MM.1S (cell line): ENCODE measurements around the gene POFUT1.

Experiments
- DNase-seq: peaks from one replicate; pipeline ENCODE4 v3.0.0-alpha.2; 2015
- H2AFZ ChIP-seq: fragments of 300-600 bp; sonication (generic); 2 replicates; pipeline ENCODE4 v1.6.0; 2016; ENCODE audit warnings: antibody characterized with exemption, low read length
- H3F3A ChIP-seq: fragments of 300-600 bp; sonication (generic); 2 replicates; pipeline ENCODE4 v1.6.1; 2016; ENCODE audit warnings: mild to moderate bottlenecking, antibody characterized with exemption, low read length, moderate library complexity, mixed read lengths; ENCODE audit not compliant: insufficient read depth
- H3K27ac ChIP-seq: fragments of 300-600 bp; sonication (generic); 2 replicates; pipeline ENCODE4 v1.5.1; 2016; ENCODE audit warnings: mild to moderate bottlenecking, low read length
- H3K27me3 ChIP-seq: fragments of 300-600 bp; sonication (generic); replicated peaks from 2 replicates; pipeline ENCODE4 v1.6.0; 2016; ENCODE audit warnings: low read length; ENCODE audit not compliant: insufficient read depth
- H3K36me3 ChIP-seq: fragments of 300-600 bp; sonication (generic); replicated peaks from 2 replicates; pipeline ENCODE4 v1.6.1; 2016; ENCODE audit warnings: mild to moderate bottlenecking, low read length, mixed read lengths; ENCODE audit not compliant: insufficient read depth
- H3K4me1 ChIP-seq: fragments of 300-600 bp; sonication (generic); 2 replicates; pipeline ENCODE4 v1.6.1; 2016; ENCODE audit warnings: low read length, mixed read lengths
- H3K4me2 ChIP-seq: fragments of 300-600 bp; sonication (generic); 2 replicates; pipeline ENCODE4 v1.6.0; 2016; ENCODE audit warnings: low read depth, low read length
- H3K4me3 ChIP-seq: fragments of 300-600 bp; sonication (generic); 2 replicates; pipeline ENCODE4 v1.5.1; 2016; ENCODE audit warnings: low read length, mixed read lengths
- H3K79me2 ChIP-seq: fragments of 300-600 bp; sonication (generic); 2 replicates; pipeline ENCODE4 v1.6.1; 2016; ENCODE audit warnings: mixed run types, low read length, mixed read lengths
- H3K9ac ChIP-seq: fragments of 300-600 bp; sonication (generic); 2 replicates; pipeline ENCODE4 v1.6.1; 2016; ENCODE audit warnings: low read length, mixed read lengths
- H3K9me2 ChIP-seq: fragments of 300-600 bp; sonication (generic); replicated peaks from 2 replicates; pipeline ENCODE4 v1.6.1; 2016; ENCODE audit warnings: mild to moderate bottlenecking, low read length, mixed read lengths; ENCODE audit not compliant: insufficient read depth
- H3K9me3 ChIP-seq: fragments of 300-600 bp; sonication (generic); replicated peaks from 2 replicates; pipeline ENCODE4 v1.6.1; 2016; ENCODE audit warnings: mild to moderate bottlenecking, low read length, mixed read lengths; ENCODE audit not compliant: insufficient read depth
- H4K20me1 ChIP-seq: fragments of 300-600 bp; sonication (generic); 2 replicates; pipeline ENCODE4 v1.6.1; 2016; ENCODE audit warnings: mild to moderate bottlenecking, low read length, moderate library complexity, mixed read lengths; ENCODE audit not compliant: insufficient read depth
- CTCF ChIP-seq: fragments of 300-600 bp; sonication (generic); IDR thresholded peaks from 2 replicates; pipeline ENCODE4 v1.5.1; 2016; ENCODE audit warnings: antibody characterized with exemption, low read length, mixed read lengths
- EZH2 ChIP-seq: fragments of 300-600 bp; sonication (generic); optimal IDR thresholded peaks from 2 replicates; pipeline ENCODE3; 2017; ENCODE audit warnings: low read depth, mild to moderate bottlenecking, antibody characterized with exemption, low read length, mixed read lengths
- EZH2phosphoT487 ChIP-seq: fragments of 300-600 bp; sonication (generic); IDR thresholded peaks from 2 replicates; pipeline ENCODE4 v1.6.1; 2018; ENCODE audit warnings: antibody characterized with exemption, low read length

The POFUT1 gene

GRCh38 chr20:32231847-32232246, 24.2 kb downstream of the POFUT1 start:
- DNase-seq, result peak; percentile 82
- Histone ChIP-seq H3K9me3 (no peaks in the 10 kb centered on the region), H3K9ac (no peak overlapping the region), H3K9me2 (no peaks in the 10 kb centered on the region), H3K36me3 (no peaks in the 10 kb centered on the region), H3K27me3 (no peaks in the 10 kb centered on the region), H3F3A (peaks cover 15% of the 10 kb centered on the region), H3K4me1 (peaks cover 13% of the 10 kb centered on the region), H4K20me1 (no peaks in the 10 kb centered on the region), H3K4me3 (no peak overlapping the region), H3K79me2 (no peaks in the 10 kb centered on the region), H3K4me2 (peak overlapping the region; percentile 33), H3K27ac (peak overlapping the region; percentile 48), H2AFZ (peak overlapping the region; percentile 24; the same call in 1 of the 2 replicates)
- TF ChIP-seq EZH2phosphoT487 (no peak), EZH2 (no peak), CTCF (no peak)

- peak overlapping the region; percentile 33 for H3K4me2 ChIP-seq
- H3K27ac ChIP-seq, result peak overlapping the region; percentile 48; the same call in 1 of the 2 replicates
- no peak overlapping the region for H3K4me3 ChIP-seq
- H3K36me3 ChIP-seq, result no peaks in the 10 kb centered on the region
- H3K27me3 ChIP-seq, result no peaks in the 10 kb centered on the region
- H3K4me1 ChIP-seq, result peaks cover 13% of the 10 kb centered on the region
- H3K79me2 ChIP-seq, result no peaks in the 10 kb centered on the region
- H4K20me1 ChIP-seq, result no peaks in the 10 kb centered on the region
- no peaks in the 10 kb centered on the region for H3K9me2 ChIP-seq
- TF ChIP-seq EZH2 (no peak), EZH2phosphoT487 (no peak), CTCF (no peak)
- H3F3A ChIP-seq, result peaks cover 15% of the 10 kb centered on the region
- no peaks in the 10 kb centered on the region for H3K9me3 ChIP-seq
- no peak overlapping the region for H3K9ac ChIP-seq
- no peak for DNase-seq
- H2AFZ ChIP-seq, result no peak overlapping the region
Measured at GRCh38 chr20:32232326-32232886, 24.7 kb downstream of the POFUT1 start.

- no peak for DNase-seq
- TF ChIP-seq CTCF, result no peak
- no peak for TF ChIP-seq EZH2
- TF ChIP-seq EZH2phosphoT487, result no peak
- Histone ChIP-seq H3K9ac (no peak overlapping the region), H3K27me3 (no peaks in the 10 kb centered on the region), H3K36me3 (no peaks in the 10 kb centered on the region), H3K79me2 (no peaks in the 10 kb centered on the region), H3K4me2 (no peak overlapping the region), H3K9me3 (no peaks in the 10 kb centered on the region), H4K20me1 (no peaks in the 10 kb centered on the region), H3K4me3 (no peak overlapping the region), H3K9me2 (no peaks in the 10 kb centered on the region), H3F3A (peaks cover 15% of the 10 kb centered on the region), H3K4me1 (peaks cover 13% of the 10 kb centered on the region), H3K27ac (no peak overlapping the region), H2AFZ (no peak overlapping the region)
Measured at GRCh38 chr20:32233286-32233685, 25.6 kb downstream of the POFUT1 start.
